Measurements from ENCODE around the gene NUDT3. TPM values are rescaled to one million over a fixed set of nuclear protein-coding genes. Genes with fewer than 3 reads are reported as not detected.

NUDT3 gene
- total and polyA plus RNA-seq, 4 donors, result 3.2 to 20.2 (median 9.5) TPM

- TF ChIP-seq TAF1 (conservative IDR thresholded peaks at IDR 0.05) (no peak), JUND (IDR thresholded peaks at IDR 0.05) (no peak), HNF4G (IDR thresholded peaks at IDR 0.05) (no peak), RAD21 (IDR thresholded peaks at IDR 0.05) (peak; percentile 81), MAX (IDR thresholded peaks at IDR 0.05) (no peak), FOXA2 (IDR thresholded peaks at IDR 0.05) (no peak), ZBTB33 (IDR thresholded peaks at IDR 0.05) (no peak), REST (IDR thresholded peaks at IDR 0.05) (peak; percentile 87), SP1 (IDR thresholded peaks at IDR 0.05) (peak; percentile 62), CTCF (IDR thresholded peaks at IDR 0.05; ENCODE audit: low read depth, low read length, missing input control) (peak; percentile 98), HNF4A (conservative IDR thresholded peaks at IDR 0.05) (no peak), NR2F2 (IDR thresholded peaks at IDR 0.05) (no peak), FOXA1 (IDR thresholded peaks at IDR 0.05) (peak; percentile 5), GABPA (IDR thresholded peaks at IDR 0.05 in 1 of 2, conservative IDR thresholded peaks at IDR 0.05 in 1 of 2) (peak in 1 of 2 donors; percentile 80), RXRA (IDR thresholded peaks at IDR 0.05) (peak in 1 of 2 donors; percentile 19), ATF3 (IDR thresholded peaks at IDR 0.05) (no peak), EGR1 (IDR thresholded peaks at IDR 0.05; ENCODE audit: low read depth in 2 of 2) (peak in 1 of 2 donors; percentile 80), YY1 (IDR thresholded peaks at IDR 0.05) (no peak)
- H3K9me3 ChIP-seq (ENCODE audit: control insufficient read depth in 4 of 4, low read length in 3 of 4), result no peaks in the 10 kb centered on the region
- peaks cover 3 to 20% (median 7%) of the 10 kb centered on the region in 4 donors for H3K4me1 ChIP-seq (ENCODE audit: control insufficient read depth in 4 of 4, insufficient read depth in 4 of 4, low read length in 3 of 4)
- H3K36me3 ChIP-seq (ENCODE audit: control insufficient read depth in 4 of 4, insufficient read depth in 3 of 4, low read depth in 1 of 4, low read length in 3 of 4), result no peaks in the 10 kb centered on the region
- H3K27me3 ChIP-seq (ENCODE audit: control insufficient read depth in 4 of 4, insufficient read depth in 4 of 4, low read length in 3 of 4), result no peaks in the 10 kb centered on the region
- H3K27ac ChIP-seq (ENCODE audit: low read depth in 1 of 2, low read length in 2 of 2), result peak within 1 kb of the TSS; percentile 93 to 97
- under 1% methylated on average over 79 of the region's 79 CpGs for WGBS
- H3K4me3 ChIP-seq (ENCODE audit: low read depth in 1 of 3, low read length in 3 of 3), result peak within 1 kb of the TSS; percentile 74 to 83 (median 81)
- peak; percentile 99 for DNase-seq (ENCODE audit: low spot score)
- H3K9ac ChIP-seq (ENCODE audit: low read depth in 1 of 2, low read length in 2 of 2), result peak within 1 kb of the TSS; percentile 64 to 92
Observed at GRCh38 chr6:34248727-34249468, 143.6 kb downstream of the NUDT3 start, which contains the start of gene SMIM29. SMIM29 (minus strand) TSS chr6:34249006; CDS start chr6:34247791, 1,215 bp downstream.
